Stimulated activated naive CD4-positive, alpha-beta T cell treated with Interleukin-2 at 50 U/mL for 16 hours (primary cell): Measurements from ENCODE around the gene UBE2G2.

Source experiments
- DNase-seq: peaks from one replicate; lab custom pipeline; 2025; lab: John Stamatoyannopoulos, UW

The UBE2G2 gene

DNA sequence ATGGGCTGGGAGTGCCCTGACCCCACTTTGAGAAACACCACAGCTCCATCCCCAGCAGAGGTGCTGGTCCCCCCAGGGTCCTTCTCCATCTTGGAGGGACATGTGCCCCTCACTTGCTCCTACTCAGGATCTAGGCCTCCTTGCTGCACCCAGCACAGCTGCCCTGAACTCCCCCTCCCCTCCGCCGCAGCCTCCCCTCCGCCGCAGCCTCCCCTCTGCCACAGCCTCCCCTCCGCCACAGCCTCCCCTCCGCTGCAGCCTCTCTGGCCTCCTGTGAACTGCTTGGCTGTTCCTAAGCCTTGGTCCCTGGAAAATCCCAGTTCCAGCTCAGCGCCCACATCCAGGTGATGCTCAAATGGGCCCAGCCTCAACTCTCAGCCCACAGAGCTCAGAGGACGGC, 74.3 kb downstream of the UBE2G2 start:
- DNase-seq = no peak

DNA sequence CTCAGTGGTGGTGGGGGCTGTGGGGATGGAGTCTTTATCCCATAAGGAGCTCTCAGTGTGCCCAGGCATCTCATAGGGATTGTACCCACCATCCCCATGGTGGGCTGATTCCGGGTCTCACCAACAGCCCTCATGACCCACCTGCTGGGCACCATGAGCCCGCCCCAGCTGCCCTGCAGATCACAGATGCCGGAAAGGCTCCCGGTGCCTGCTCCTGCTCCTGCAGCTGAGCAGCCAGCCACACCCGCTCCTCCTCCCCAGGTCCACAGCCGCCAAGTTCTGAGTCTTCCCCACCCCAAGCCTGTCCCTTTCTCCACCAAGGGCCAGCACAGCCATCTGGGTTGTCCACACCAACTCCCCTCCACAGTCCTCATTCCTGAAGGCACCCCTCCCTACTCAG, 74.8 kb downstream of the UBE2G2 start:
- DNase-seq = no peak

- DNase-seq = no peak
These were observed 76.7 kb downstream of the UBE2G2 start for GRCh38 chr21:44724926-44725325.

GRCh38 chr21:44724196-44724595, 77.4 kb downstream of the UBE2G2 start:
- no peak for DNase-seq

- no peak for DNase-seq
These were observed 78.2 kb downstream of the UBE2G2 start for GRCh38 chr21:44723177-44724131.

DNA sequence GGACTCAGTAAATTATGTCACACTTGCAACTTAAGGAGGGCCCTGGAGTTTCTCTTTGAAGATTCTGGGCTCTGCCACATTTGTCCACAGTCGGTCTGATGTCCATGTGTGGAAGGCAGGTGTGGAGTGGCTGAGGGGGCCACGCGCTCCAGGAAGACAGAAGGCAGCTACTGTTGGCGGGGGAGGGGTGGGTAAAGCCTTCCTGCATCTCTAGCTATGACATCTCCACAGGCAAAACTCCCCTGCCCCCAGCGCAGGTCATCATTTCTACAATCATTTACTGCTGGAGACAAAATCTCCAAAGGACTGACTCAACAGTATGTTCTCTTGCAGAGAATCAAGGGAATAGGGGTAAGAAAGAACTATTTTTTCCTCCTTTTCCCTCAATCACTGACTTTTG, 78.9 kb downstream of the UBE2G2 start:
- DNase-seq = no peak

GRCh38 chr21:44720170-44720569, 81.5 kb downstream of the UBE2G2 start:
- no peak for DNase-seq
